Cardiac muscle cell (in vitro differentiated cells and primary cell): Measurements from ENCODE around the gene RALGAPB. TPM values are rescaled to one million over a fixed set of nuclear protein-coding genes. Genes with fewer than 3 reads are reported as not detected.

Experiments used
- DNase-seq, 2 donors: peaks; one replicate each; pipeline versions ENCODE4 v3.0.0 to v3.0.0-alpha.2; 2010 to 2017; ENCODE audit warnings: low read depth in 1 of 2, low spot score in 1 of 2
- H3K27ac ChIP-seq: fragments of 200-600 bp; sonication (generic); 2 replicates; pipeline ENCODE4 v1.5.1; 2016
- H3K27me3 ChIP-seq: fragments of 200-600 bp; sonication (generic); 2 replicates; pipeline ENCODE4 v1.6.0; 2016; ENCODE audit warnings: control low read depth
- H3K36me3 ChIP-seq: fragments of 200-600 bp; sonication (generic); 2 replicates; pipeline ENCODE4 v1.5.1; 2016; ENCODE audit warnings: control low read depth
- H3K4me1 ChIP-seq: fragments of 200-600 bp; sonication (generic); 2 replicates; pipeline ENCODE4 v1.8.1; 2017; ENCODE audit warnings: low read depth, mild to moderate bottlenecking, mixed run types
- H3K4me3 ChIP-seq: fragments of 200-600 bp; sonication (generic); 2 replicates; pipeline ENCODE4 v1.5.1; 2016; ENCODE audit warnings: mild to moderate bottlenecking
- H3K9me3 ChIP-seq: fragments of 200-600 bp; sonication (generic); 2 replicates; pipeline ENCODE4 v1.5.1; 2017; ENCODE audit warnings: low read depth, mild to moderate bottlenecking, control low read depth
- CTCF ChIP-seq: IDR thresholded peaks from 2 replicates; pipeline ENCODE4 v1.5.1; 2012; ENCODE audit warnings: low read depth, mild to moderate bottlenecking, low read length
- polyA plus RNA-seq: library from polyadenylated mRNA; unstranded; fragments of >200 nt; fragmentation: Nextera tagmentation; extraction: Ambion mirVana; gene quantifications from 2 replicates; pipeline ENCODE4 v1.2.1, GENCODE V29; 2016
- total RNA-seq: library from RNA; depleted of rRNA; stranded (reverse); fragments of >200 nt; gene quantifications from 2 replicates; pipeline ENCODE4 v1.2.3, GENCODE V29; 2016

Gene RALGAPB
- total and polyA plus RNA-seq, 2 experiments from 2014 or later, result 10.3 to 20.3 TPM

DNA sequence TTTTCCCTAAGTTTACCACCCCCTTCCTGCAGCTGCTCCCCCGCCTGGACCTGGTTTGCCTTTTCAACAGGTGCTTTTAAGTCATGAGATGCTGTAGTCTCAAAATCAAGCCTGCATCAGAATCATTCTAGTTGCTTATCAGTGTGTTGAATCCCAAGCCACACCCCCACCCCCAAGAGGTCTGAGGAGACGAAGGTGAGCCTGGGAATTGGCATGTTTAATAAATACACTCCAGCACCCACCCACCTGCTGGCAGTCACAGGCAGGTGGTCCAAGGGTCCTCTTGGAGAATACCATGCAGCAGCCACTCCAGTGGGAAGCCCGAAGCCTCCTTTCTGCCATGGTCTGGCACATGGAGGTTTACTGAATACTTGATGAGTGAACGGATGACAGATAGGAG lies 107.3 kb downstream of the RALGAPB start:
- Histone ChIP-seq H3K27me3 (no peaks in the 10 kb centered on the region), H3K4me1 (peaks cover 30% of the 10 kb centered on the region), H3K4me3 (no peak overlapping the region), H3K36me3 (peaks cover 9% of the 10 kb centered on the region), H3K27ac (no peak overlapping the region), H3K9me3 (no peaks in the 10 kb centered on the region)
- no peak for TF ChIP-seq CTCF
- no peak for DNase-seq

GRCh38 chr20:38581013-38581412 lies 108.4 kb downstream of the RALGAPB start, which contains the start of gene ADIG:
Gene ADIG (plus strand): TSS chr20:38581197. CDS start chr20:38581251, 54 bp downstream.
- TF ChIP-seq CTCF, result no peak
- Histone ChIP-seq H3K27ac (no peak within 1 kb of the TSS), H3K4me3 (no peak within 1 kb of the TSS), H3K9me3 (no peaks in the 10 kb centered on the region), H3K27me3 (no peaks in the 10 kb centered on the region), H3K36me3 (peaks cover under 1% of the 10 kb centered on the region), H3K4me1 (peaks cover 30% of the 10 kb centered on the region)
- DNase-seq, result peak in 1 of 2 donors; percentile 36

DNA sequence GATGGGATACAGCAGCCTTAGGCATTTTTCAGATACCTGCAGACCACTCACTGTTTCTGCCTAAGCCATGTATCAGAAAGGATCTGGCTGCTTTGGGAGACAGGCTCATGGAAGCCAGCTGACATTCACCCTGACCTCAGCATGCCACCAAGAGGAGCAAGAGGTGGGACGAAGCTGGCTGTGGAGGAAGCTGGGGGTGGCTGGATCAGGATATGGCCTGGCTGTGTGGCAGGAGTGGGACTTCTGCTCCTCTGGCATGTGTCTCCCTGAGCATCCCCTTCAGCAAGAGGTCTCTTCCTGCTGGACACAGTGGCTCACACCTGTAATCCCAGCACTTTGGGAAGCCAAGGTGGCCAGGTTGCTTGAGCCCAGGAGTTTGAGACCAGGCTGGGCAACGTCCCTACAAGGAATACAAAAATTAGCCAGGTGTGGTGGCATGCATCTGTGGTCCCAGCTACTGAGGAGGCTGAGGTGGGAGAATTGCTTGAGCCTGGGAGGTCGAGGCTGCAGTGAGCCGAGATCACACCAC lies 109.3 kb downstream of the RALGAPB start:
- no peak for DNase-seq
- no peak overlapping the region for H3K4me3 ChIP-seq
- no peaks in the 10 kb centered on the region for H3K9me3 ChIP-seq
- H3K36me3 ChIP-seq, result no peaks in the 10 kb centered on the region
- H3K27me3 ChIP-seq, result no peaks in the 10 kb centered on the region
- no peak overlapping the region for H3K27ac ChIP-seq
- peaks cover 30% of the 10 kb centered on the region for H3K4me1 ChIP-seq
- TF ChIP-seq CTCF, result no peak

DNA sequence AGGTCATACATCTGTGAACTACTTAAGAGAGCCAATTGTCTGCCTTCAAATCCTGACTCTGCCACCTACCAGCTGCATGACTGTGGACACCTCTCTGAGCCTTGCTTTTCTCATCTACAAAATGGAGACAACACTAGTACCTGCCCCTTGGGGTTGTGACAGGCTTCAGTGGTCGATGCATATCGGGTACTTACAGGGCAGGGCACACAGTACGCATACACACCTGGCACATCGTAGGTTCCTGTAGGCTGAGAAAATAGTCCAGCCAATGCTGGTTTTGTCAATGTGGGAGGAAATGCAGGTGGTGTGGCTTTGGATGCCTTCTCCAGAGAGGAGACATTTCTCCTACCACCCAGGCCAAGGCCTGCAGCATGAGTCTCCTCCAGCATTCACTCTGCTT lies 110.7 kb downstream of the RALGAPB start:
- peaks cover 30% of the 10 kb centered on the region for H3K4me1 ChIP-seq
- H3K36me3 ChIP-seq, result no peaks in the 10 kb centered on the region
- no peak for DNase-seq
- no peaks in the 10 kb centered on the region for H3K9me3 ChIP-seq
- H3K27ac ChIP-seq, result no peak overlapping the region
- no peak for TF ChIP-seq CTCF
- no peak overlapping the region for H3K4me3 ChIP-seq
- no peaks in the 10 kb centered on the region for H3K27me3 ChIP-seq

DNA sequence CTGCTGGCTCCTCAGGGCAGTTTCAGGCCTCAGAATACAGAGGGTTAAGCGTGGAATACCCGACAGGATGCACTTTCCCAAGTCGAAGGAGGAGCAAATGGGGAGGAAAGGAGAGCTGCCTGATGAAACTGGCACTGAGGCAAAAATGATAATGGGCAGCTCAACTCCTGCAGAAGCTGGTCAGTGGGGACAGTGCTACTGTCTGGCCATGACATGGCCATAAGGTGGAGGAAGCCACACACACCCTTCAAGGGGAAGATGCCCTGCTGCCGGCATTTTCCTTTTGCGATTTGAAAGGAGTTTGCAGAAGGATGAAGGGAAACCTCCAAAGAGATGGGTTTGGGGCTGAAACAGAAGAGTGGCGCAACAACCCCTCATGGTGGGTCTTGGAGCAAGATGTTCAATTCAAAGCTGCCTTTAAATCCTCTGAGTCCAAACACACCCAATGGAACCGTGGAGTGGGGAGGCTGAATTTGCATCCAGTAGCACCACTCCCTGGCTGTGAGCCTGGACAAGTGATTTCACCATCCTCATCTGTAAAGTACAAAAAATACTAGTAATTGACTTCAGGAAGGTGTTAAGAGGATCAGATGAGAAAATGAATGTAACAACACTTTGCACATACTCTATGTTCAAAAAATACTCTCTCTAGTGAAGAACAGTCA lies 111.6 kb downstream of the RALGAPB start:
- Histone ChIP-seq H3K36me3 (no peaks in the 10 kb centered on the region), H3K9me3 (no peaks in the 10 kb centered on the region), H3K27ac (no peak overlapping the region), H3K4me3 (no peak overlapping the region), H3K4me1 (peaks cover 22% of the 10 kb centered on the region), H3K27me3 (no peaks in the 10 kb centered on the region)
- DNase-seq, result peak in 1 of 2 donors; percentile 12
- TF ChIP-seq CTCF, result no peak
